Measurements from ENCODE around the gene CELF4.

Gene CELF4

DNA sequence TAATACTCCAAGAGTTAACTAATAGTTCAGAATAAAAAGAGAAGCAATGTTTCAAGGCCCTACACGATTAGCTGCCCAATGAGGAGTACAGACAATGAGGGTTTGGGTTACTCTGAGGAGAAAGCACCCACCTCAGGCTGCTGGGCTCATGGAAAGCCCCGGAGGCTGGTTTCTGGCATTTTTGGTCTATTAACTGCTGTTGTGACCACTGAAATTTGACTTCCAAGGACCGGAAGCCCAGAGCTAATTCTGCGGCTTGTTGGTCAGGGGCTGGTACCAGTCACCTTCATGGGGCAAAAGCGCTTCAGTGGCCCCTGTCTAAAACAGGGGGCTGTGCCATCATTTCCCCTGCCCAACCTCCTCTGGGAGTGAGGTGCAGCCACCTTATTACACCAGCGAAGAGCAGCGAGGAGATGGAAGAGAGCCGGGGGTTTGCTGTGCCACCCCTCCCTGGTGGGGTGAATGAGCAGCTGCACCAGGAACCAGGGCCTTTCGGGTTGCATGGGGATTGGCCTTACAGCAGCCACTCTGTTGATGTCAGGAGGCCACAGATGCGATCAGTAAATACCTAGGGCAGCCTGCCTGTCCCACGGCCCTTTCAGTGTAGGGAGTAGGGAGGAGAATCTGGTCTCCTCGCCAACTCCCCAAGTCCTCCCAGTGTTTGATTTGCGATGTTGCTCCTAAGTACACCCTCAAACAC is 131.3 kb downstream of the CELF4 start:
- no peak for DNase-seq

DNA sequence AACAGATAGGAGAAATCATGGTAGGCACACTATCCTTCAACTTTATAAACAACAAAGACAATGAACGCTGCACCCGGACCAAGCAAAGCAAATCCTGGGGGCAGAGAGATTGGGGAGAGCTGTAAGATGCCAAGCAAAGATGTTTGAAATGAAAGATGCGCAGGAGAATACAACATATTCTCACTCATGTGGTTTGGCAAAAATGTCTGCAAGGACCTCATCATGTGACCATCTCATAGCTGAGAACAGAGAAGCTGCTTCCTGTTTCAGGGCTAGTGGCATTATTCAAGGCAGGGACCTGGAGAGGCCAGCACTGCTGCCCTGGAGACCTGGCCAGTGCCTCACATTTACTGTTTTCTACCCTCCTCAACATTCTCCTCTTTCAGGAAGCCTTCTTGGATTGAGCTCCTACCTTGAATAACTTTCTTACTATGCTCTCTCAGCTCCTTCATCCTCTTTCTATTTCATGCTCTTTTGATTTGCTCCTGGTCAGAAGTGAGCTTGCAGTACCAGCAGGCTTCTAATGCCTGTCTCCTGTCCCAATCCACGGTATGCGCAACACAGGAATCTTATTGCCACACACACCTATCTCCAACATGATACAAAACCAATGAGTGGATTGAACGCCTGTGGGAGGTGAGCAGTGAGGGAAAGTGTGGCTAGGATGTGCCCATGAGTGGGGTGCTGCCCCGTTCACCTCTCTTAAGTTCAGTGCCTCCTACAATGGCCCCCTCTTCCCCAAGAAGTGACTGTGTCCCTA is 133.0 kb downstream of the CELF4 start:
- DNase-seq = no peak

DNA sequence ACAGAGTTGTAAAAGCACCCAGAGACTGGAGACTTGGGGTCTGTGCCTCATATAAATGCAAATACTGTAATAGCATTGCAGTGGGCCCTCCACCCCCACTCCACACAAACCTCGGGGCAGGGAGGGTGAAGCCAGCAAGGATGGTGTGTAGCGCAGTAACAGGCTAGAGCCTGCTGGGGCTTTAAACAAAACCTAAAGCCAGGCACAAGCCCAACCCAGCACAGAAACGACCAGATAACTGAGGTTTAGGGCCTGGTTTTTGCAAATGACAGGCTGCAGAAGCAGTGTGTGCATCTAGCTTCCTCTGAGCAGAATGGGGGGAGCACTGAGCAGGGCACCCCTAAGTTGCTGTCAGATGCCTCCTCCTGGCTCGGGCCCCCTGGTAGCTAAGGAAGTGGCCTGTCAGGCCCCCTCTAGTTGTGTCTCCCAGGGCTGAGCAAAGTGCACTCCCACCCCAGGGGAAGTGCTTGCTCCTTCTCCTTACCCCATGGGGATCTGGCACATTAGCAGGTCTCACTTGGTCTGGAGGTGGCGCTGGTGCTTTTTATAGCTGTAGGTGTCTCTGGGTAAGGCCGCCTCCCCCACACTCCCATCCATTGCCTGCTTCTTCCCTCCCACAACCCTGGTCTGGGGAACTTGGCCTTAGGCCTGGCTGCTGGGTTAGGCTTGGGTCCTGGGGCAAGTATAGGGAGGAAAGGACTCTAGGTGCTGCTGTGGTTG is 135.1 kb downstream of the CELF4 start:
- no peak for DNase-seq

DNA sequence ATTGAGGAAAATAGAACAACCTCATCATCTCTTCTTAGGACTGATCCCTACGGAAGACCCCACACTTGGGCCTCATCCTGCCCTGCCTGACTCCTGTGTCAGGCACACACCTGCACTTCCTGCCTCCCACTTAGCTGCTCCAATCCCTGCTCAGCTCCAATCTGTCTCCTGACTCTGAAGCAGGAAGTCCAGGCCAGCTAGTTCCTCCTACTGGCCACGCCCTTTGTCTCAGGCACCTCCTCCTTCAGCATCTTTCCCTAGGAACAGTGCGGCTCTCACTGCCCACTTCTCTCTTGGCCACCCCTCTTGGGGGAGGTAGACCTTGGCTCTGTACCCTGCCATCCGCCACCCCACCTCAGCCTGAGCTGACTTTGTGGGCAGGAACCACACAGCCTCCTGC is 135.8 kb downstream of the CELF4 start:
- DNase-seq = no peak

DNA sequence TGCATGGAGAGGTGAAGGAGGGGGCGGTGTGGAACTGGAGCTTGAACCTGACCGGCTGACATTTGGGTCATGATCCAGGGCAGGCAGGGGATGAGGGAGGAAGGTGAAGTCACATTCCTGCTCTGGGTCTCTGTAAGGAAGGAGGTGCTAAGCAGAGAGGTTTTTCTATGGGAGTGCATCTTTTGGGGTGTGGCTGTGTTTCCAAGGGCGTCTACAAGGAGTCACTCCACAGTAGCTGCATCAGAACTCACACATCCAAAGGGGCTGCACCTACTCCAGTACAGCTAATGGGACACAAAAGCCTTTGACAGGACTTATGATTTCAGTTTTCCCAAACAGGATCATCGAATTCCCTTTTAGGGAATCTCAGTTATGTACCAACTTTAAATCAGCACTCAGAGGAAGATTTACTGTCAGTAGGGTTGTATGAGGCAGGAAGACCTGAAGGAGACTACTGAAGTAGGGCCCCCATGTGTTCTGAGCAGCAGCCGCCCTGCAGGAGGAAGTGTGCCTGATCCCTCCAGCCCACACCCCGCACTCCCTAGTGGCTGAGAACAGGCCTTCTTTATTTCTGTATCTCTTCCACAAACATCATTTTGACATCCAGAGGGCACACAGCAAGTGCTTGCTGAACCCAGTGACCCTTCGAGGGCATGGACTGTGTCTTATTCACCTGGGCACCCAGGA is 137.2 kb downstream of the CELF4 start:
- no peak for DNase-seq

DNA sequence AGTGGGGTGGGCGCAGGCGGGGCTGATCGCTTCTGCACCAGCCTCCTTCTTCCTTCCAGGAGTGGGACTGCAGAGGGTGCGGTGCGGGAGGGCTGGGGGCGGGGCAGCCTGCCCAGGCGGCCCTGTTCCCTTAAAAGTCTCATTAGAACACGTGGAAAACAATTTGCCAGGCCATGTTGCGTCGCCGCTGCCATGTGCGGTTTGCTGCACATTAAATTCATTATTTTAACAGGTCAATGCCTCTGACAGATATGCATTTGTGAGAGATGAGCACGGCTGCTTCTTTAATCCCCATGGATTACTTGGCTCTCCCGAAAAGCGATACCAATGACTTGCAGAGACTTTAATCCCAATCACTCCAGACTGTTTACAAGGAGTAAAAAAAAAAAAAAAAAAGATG is 139.0 kb downstream of the CELF4 start:
- no peak for DNase-seq

DNA sequence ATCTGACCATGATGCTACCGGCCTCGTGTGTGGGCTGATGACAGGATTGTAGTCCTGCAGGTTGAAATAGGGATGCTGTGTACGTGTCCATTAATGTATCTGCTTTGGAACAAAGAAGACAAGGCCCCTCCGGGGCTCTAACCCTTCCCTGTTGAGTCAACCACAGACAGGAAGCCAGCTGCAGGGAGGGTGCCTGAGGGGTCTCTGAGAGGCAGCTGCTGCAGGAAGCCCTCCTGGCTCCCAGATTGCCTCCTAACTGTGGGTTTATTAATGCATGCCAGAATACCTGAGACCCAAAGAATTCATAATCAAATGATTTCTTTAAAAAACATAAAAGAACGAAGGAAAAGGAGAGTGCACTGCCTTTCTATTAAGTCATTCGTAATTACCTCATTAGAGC is 140.4 kb downstream of the CELF4 start:
- no peak for DNase-seq

DNA sequence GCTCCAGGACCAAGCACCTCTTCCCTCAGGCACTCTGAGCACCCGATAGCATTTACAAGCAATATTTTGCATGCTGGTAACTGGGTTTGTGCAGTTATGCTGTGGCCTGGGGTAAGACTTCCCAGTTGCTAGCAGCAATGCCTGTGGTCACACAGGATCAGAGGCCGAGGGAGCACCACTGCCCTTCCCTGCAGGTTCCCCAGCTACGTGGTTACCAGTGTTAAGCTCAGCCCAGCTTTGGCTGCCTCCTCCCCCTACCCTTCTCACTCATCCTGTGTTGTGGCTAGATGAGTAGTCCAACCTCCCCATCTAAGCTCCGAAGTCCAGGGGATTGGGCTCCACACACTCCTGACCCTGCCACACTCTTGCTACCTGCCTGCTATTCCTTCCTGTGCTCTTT is 141.1 kb downstream of the CELF4 start:
- DNase-seq = no peak

DNA sequence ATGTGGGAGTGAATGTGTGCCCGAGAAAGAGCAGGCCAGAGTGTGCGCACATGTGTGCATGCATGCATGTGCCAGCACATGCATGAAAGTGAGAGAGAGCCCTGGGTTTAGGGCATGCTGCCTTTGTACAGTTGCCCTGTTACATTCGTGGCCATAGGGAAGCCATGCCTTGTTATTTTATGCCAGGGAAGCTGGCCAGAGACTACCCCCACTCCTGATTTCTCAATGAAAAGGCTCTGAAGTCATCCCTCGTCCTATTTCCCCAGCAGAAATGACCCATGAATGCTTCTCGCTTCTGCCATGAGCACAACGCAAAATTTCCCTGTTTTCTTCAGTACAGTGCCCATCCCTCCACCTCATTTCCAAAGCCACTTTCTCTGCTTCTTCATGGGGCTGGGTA is 143.0 kb downstream of the CELF4 start:
- no peak for DNase-seq

DNA sequence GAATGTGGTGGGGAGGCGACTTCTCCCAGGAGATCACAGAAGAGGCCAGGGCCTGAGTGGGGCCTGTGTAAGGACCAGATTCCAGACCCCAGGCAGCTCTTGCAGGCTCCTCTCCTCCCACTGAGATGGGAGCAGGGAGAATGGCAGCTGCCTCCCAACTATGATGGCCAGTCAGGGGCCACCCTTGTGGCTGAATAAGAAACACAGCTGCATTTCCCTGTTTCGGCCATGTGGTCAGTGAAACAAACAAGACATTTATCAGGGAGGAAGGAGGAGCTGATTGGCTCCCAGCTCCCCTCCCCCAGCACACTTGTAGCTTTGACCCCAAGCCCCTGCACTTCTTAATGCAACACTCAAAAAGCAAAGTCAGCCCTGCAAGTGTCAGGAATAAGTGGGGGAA is 143.5 kb downstream of the CELF4 start:
- no peak for DNase-seq

DNA sequence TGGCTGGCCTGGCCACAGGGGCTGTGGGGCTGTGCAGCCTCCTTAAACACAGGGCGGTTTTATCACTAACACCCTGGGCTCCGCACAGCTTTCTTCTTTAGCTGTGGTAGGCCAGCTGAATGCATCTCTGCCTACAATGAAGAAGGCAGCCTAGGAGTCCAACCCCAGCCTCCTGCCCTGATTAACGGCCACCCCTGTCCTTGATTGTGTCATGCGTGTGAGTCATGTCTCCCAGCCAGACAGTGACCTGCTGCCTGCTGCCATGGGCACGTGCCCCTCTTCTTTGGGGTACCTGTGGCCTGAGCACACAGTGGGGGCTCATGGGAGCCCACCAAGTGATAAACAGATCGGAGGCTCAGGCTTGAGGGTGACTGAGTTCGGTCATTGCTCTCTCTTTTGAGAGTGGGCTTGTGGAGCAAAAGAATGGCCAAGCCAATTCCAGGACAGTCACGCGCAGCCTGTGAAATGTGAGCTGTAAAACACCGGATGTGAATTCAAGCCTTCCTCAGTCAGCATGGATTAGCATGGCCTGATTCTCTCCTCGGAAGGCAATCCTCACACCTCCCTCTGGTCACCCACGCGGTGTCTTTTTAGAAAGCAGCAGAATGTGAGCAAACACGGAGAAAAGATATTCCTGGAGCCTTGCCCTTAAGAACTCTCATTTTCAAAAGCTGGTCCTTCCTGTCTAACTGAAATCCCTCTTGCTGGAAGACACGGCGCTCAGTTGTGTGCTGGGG is 144.1 kb downstream of the CELF4 start:
- no peak for DNase-seq

DNA sequence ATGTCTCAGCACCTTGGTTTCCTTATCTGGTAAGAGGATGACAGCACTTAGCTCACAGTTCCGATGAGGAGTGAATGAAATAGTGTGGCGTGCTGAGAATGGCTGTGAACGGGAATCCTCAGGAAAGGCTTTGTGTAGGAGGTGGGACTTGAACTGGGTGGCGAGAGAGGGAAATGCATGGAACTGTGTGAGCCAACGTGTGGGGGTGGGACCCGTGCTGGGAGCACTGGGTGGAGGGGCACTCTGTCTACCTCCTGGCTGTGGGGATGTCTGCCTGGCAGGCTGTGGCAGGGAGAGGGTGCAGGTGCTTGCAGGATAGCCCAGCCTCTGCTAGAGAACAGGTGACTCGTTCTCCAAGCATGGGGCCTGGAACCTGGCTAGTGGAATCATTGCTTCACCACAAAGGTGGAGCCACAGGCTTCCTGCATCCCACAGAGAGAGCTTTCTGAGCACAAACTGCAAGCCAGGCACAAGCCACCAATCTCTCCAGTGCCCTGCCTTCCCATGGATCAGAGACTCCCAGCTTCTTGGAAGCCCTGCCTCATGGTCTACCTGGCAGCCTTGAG is 145.2 kb downstream of the CELF4 start:
- DNase-seq = no peak

DNA sequence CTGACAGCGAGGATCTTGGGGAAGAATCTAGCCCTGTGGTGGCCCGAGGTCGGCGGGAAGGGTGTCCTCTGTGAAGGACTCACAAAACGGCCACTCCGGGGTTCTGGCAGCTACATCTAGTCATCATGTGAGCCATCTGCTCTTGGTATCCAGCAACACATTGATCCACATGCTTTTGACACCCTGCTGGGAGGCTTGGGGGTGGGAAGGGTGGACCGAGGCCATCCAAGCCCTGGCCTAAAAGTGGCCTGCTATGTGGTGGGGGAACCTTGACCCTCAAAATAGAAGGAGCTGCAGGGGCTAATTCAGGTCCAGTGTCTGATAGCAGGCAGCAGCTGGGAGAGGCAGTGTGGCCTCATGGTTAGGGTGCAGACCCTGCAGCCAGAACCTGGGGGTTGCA is 145.7 kb downstream of the CELF4 start:
- DNase-seq = no peak

DNA sequence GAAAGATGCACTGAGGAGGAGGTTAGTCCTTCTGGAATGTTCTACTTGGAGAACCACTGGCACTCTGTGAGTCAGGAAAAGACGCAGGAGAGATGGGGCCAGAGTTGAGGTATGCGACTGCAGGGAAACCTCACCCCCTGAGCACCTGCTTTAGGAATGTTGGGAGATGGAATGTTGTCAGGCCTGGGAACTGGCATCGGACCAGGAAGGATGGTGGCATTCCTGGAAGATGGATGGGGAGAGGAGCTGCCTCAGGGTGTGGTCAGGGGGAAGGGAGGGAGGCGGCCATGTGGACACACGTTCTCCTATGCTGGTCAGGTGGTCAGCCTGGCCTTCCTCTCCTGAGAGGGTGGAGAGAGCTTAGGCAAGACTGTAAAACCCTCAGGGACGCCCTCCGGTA is 146.3 kb downstream of the CELF4 start:
- DNase-seq = no peak

DNA sequence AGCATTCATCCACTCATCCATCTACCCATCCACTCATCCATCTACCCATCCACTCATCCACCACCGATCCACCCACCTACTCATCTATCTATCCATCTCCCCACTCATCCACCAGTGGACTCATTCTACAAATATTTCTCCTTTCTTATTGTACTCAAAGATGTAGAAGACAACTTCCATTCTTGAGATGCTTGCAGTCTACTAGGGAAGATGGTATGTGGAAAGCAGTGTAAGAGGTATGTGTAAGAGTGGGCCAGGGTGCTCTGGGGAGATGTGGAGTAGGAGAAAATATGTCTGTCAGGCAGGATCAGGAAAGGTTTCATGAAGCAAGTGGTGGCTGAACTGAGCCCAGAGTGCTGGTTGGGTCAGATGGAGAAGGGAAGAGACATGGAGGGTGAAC is 150.8 kb downstream of the CELF4 start:
- DNase-seq = no peak

DNA sequence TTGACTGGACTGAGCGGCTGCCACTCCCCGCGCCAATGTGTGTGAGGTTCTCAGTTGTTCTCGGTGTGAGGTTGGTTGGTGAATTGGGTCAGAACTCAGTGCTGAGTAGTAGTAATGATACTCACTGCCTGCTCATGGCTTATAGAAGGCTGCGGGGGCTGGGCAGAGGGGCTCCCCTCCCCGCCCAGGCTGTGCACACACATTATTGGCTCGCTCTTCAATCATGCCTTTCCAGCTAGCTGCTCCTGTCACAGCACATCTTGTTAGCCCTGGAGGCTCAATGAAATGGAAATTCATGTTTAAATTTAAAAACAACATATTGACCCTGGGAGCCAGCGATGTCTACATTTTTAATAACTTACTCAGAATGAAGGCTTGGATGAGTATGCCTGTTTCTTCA is 152.8 kb downstream of the CELF4 start:
- DNase-seq = no peak

DNA sequence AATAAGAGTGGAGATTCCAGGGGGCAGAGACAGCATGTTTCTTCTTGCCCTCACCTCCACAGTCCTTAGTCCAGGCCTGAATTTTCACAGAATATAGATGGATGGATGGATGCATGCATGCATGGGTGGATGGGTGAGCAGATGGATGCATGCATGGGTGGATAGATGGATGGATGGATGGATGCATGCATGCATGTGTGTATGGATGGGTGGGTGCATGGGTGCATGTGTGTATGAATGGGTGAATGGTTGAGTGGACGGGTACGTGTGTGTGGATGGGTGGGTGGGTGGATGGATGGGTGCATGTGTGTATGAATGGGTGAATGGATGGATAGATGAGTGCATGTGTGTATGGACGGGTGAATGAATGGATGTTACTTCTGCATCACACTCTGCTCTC is 153.3 kb downstream of the CELF4 start:
- no peak for DNase-seq

DNA sequence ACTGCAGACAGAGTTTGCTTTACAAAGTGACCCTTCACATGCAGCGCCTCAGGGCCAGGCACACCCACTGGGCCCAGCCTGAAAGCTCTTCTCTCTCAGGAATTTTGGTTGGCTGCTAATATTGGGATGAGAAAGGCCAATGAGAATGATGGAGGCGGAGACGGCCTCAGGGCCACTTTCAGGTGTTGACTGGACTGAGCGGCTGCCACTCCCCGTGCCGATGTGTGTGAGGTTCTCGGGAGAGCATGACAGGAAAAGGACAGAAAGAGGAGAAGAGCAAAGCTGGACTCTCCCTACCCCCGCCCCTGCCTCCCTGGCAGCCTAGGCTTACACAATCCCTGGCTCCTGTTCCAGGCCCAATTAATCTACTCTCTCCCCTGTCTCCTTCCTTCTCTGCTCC is 155.7 kb downstream of the CELF4 start:
- DNase-seq = no peak

DNA sequence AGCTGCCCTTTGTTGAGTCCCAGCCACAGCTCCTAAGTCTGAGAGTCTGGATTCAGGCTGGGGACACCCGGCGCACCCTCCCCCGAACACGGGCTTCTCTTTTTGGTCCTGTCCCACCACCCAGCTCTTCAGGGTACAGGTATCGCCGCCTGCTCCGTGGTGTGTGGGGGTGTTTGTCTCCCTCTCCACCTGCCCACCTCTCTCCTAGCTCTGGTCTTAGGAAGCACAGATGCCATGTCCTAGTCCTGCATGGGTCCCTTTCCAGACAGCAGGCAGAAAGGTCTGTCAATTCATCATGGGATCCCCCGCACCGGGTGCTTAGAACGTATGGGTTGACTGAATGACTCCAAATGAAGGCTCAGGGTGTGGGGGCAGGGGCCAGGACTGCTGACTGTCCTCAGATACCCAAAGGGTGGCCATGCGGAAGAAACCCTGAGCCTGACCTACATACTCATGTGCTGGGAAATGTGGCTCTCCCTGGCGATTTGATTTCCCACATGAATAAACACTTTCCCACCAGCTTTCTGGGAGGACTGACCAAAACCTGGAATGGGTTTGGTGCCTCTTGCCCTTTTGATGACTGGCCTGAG is 156.8 kb downstream of the CELF4 start:
- DNase-seq = no peak

DNA sequence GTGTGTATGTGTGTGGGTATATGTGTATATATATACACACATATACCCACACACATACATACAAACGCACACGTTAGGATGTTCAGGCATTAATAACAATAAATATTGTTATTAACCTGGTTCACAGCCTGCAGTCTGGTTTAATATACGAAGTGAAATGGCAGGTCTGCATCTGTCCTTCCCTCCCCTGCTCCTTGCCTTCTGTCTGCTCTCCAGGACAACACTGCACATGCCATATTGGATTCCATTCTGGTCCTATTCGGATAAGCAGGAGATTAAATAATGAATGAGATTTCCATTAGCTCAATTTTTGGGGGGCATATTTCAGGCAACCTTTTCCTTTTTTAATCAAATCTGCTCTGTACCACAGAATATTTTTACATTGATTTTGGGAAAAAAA is 158.0 kb downstream of the CELF4 start:
- no peak for DNase-seq

DNA sequence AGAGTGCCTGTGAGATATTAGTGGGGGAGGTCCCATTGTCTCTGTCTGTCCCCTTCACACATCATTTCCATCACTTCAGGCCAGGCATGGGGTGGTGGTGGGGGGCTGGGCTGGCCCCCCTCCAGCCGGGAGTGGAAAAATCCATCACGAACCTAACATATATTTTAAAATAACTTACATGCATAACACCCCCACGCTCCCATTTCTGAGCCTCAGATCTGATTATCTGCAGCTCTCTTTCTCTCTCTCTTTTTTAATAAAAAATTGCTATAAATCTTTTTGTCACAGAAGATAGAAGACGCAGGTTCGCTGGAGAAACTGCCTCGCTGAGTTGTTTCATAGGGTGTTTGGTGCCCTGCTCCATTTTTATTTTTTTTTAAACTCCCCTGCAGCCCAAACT is 159.8 kb downstream of the CELF4 start:
- no peak for DNase-seq

DNA sequence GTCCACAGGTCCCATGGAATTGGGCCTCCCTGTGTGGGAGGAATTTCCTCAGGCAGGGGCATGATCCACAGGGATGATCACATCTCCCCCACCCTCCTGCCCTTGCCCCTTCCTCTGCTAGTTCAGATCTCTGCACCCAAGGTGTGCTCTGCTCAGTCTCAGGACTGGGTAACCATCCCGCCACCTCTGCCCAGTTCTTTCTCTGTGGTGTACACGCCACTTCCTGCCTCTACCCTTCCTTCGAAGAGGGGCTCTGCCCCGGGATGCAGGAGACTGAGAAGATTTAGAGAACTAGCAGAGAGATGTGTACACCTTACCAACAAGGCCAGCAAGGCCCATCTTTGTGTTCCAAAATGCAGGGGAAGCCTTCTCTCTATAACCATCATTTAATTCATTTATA is 160.4 kb downstream of the CELF4 start:
- no peak for DNase-seq
